ENCODE measurements around the gene SLC38A1.

Gene SLC38A1

DNA sequence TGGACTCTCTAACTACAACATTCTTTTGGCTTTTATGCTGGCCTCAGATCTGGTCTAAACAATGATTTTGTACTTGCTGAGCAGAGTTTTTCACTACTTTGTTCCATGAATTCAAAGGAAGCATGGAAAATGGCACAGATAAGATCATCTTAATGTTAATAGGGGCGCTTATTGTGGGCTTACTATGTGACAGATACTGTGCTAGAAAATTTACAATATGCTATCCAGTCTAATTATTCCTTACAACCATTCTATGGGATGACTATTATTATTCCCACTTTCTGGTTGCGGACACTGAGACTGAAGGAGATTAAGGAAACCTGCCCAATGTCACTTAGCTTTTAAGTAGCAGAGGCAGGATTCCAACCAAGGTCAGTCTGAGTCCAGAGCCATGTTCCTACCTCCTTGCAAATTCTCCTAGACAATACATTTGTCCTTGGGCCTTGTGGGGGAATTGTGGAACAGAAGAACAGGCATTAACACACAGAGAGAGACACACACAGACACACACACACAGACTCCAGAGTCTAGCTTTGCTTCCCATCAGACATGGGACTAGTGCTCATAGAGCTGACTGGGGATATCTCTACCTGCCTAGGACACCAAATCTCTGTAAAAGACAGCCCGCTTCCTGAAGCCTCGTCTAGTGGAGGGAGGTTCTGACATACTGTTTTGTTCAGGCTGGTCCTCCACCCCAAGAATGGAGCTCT, 107.7 kb downstream of the SLC38A1 start:
- DNase-seq = no peak

DNA sequence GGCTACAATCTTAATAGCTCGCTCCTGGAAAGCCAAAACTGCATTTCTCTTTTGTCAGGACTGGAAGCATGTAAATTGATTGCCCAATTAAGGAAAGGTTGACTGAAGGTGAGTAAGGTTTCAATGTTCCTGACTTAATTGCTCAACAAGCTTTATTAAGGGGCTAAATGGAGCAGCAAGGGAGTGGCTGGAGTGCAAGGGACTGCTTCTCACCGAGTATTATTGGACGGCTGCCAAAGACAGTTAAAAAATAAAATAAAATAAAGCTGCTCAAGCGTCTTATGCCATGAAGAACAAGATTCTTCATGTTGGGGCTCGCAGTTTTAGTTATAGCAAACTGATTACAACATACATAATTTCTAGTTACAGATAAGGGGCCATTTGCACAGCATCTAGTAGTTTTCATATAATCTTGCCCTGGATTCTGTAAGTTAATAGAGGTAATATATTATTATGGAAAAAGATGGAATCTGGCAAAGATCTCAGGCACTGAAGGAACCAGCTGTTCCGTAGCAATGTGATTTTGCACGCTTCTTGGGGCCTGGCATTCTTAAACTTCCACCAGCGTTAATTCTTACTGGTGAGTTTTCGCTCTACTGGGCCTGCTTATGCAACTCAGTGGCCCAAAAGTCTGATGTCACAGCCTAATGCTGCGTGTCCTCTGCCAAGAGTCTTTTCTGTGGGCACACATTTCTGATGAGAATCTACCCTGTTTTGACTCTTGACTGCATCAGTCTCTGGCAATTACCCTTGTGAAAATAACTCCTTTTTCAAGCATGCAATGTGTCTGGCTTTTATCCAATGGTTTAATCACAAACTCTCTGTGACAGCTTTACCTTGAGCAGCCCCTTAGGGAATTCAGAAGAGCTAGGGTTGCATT, 108.5 kb downstream of the SLC38A1 start:
- no peak for DNase-seq

- DNase-seq = no peak
Measured at GRCh38 chr12:46159309-46159901, 109.4 kb downstream of the SLC38A1 start.

- DNase-seq = no peak
Measured at GRCh38 chr12:46158501-46158900, 110.3 kb downstream of the SLC38A1 start.

- DNase-seq = no peak
Measured at GRCh38 chr12:46154221-46154985, 114.4 kb downstream of the SLC38A1 start.

DNA sequence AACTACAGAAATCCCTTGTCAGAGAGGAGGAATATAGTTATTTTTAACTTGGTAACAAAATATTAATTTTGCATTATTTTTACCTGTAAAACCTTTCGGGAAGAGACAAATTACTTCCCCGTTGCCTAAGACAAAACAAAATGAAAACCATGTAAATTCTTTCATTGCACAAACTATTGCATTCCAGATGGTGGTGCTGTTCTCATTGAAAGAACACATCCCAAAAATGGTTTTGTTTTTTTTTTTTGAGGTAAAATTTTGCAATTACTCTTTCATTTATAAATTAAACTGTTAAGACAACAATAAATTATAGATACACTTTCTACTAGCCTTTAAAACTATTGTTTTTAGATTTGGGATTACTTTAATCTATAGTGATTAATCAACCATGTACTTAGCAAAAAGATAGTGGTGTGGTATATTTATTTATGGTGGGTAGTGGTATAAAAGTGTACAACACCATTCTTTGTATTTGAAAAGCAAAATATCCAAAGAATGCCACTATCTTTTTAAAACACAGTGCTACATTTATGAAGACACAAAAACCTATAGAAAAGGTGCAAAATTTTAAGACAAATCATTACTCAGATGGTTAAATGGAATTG, 115.5 kb downstream of the SLC38A1 start:
- DNase-seq = no peak

DNA sequence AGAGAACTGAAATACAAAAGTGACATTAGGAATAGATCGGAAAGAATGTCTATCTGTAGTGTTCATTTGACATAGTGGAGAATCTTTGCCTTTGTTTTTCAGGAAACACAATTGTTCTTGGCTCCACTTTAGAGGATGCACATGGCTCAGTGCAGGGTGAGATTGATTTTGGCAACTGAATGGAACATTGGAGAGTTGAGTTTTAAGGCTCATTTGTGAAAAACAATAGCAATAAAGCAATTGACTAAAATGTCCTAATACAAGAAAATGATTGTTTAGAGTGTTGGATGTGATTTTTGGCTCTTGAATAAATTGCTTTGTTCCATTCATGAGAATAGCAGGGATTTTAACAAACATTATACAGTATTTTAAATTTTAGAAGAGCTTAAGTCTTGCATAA, 116.4 kb downstream of the SLC38A1 start:
- DNase-seq = no peak

DNA sequence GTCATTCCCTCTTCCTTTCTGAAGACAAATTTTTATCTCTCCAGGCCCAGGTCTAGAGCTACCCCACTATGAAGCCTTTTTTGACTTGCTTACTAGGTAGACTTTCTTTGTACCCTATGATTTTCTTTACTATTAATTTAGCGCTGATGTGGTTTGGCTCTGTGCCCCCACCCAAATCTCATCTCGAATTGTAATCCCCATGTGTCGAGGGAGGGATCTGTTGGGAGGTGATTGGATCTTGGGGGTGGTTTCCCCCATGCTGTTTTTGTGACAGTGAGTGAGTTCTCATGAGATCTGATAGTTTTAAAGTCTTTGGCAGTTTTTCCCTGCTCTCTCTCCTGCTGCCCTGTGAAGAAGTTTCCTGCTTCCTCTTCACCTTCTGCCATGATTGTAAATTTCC, 118.1 kb downstream of the SLC38A1 start:
- no peak for DNase-seq

DNA sequence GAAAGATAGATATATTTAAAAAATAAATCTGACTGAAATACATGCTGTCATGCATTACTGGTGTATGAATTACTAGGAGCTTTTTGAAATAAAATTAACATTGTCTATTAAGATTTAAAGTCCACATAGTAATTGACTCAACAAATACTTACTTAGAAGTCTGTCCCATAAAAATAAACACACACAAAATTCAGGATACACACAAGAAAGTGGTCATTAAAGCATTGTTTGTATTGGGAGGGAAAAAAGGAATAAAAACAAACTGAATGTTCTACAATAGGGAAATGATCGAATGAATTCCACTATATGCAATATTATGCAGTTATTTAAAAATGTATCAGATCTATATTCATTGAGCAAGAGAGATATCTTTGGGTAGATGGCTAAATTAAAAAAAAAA, 118.9 kb downstream of the SLC38A1 start:
- DNase-seq = no peak

DNA sequence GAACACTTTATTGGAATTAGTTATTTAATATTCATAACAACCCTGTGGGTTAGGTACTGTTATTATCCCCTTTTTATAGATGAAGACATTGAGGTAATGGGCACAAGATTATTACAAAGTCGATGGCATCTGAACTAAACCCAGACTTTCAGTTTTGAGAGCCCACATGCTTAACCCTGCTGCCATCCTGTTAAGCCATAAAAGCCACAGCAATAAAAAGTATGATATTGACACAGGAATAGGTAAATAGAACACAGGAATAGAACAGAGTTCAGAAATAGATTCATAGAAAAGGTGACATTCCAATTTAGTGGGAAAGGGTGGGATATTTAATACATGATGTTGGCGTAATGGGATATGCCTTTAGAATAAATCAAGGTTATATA, 119.8 kb downstream of the SLC38A1 start:
- DNase-seq = no peak

GRCh38 chr12:46148327-46149078, 120.3 kb downstream of the SLC38A1 start:
- no peak for DNase-seq

DNA sequence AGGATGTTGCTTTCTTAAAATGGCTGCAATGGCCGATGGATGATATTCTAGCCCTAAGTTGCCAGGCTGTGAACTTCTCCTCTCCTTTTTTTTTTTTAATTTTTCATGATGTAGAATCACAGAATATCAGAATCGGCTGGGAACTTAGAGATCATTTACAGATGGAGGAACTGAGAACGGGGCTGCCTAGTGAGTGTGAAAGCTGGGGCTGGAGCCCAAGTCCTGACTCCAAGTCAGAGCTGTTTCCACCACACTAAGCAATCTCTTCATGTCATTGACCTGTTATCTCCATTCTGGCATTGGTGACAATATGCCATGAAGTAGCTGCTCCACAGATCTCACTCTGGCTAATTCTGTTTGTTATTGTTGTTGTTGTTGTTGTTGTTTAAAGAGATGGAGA, 121.7 kb downstream of the SLC38A1 start:
- no peak for DNase-seq

GRCh38 chr12:46145881-46146280, 123.0 kb downstream of the SLC38A1 start:
- DNase-seq = no peak

DNA sequence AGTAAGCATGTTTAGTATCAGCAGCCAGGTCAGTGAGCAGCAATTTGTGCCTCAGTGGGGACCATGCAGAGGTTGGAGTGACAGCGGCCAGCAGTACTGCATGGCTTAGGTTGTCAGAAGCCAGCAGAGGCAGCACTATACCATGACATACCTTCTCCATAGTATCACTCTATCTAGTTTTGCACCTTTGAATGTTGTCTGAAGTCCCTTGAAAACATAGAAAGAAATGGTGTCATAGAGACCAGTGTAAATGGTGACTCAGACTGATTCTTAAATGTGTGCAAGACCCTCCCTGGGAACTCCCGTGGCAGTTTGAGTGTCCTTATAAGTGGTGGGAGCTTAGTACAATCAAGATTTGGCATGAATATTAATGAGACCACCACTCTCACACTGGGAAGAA, 124.4 kb downstream of the SLC38A1 start:
- DNase-seq = no peak

DNA sequence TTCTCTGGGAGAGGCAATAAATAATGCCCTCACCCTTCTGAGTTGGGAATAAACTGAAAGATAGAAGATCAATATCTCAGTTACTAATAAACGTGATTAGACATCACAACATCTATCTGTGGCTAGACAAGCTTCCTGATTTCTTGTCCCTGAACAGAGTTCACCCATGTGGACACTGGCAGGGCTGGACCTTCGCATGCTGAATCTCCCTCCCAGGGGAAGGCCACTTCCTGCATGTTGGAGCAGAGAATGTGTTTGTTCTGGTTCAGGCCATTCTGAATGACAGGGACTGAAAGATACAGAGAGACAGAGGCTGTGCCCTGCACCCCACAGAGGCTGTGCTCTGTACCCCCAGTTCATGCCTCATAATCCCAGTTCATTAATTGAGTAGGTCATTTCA, 132.6 kb downstream of the SLC38A1 start:
- DNase-seq = no peak

- DNase-seq = no peak
Measured at GRCh38 chr12:46135750-46136149, 133.1 kb downstream of the SLC38A1 start.

DNA sequence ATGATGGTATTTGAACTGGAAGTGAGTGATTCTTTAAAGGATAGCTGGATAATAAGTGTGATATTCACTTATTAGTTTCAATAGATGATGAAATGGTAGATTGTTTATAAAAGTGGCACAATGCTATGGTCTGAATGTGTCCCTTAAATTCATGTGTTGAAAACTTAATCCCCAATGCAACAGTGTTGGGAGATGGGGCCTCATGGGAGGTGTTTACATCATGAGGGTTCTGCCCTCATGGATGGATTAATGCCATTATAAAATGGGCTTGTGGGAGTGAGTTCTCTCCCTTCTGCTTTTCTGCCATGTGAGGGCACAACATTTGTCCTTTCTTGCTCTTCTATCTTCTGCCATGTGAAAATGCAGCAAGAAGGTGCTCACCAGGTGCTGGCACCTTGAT, 134.0 kb downstream of the SLC38A1 start:
- DNase-seq = no peak

- DNase-seq = no peak
Measured at GRCh38 chr12:46134205-46134811, 134.5 kb downstream of the SLC38A1 start.

GRCh38 chr12:46133751-46134150, 135.1 kb downstream of the SLC38A1 start:
- no peak for DNase-seq

Data from NCI-H1694 (cell line).